ENCODE results near the gene TTC7B.

Gene TTC7B

GRCh38 chr14:90777830-90778485 lies 38.3 kb downstream of the TTC7B start:
- Histone ChIP-seq H3K36me3 (ENCODE audit: insufficient read depth, low read length) (no peaks in the 10 kb centered on the region), H4K20me1 (ENCODE audit: insufficient read depth, low read length) (no peaks in the 10 kb centered on the region), H3K27me3 (ENCODE audit: insufficient read depth, low read length) (no peaks in the 10 kb centered on the region), H2AFZ (ENCODE audit: low read length) (no peak overlapping the region), H3K79me2 (ENCODE audit: insufficient read depth, low read length) (no peaks in the 10 kb centered on the region), H3K4me1 (ENCODE audit: insufficient read depth, low read length, severe bottlenecking) (no peaks in the 10 kb centered on the region), H3K27ac (ENCODE audit: low read depth, low read length, poor library complexity, severe bottlenecking) (no peak overlapping the region), H3K9me2 (ENCODE audit: low read depth, low read length) (no peaks in the 10 kb centered on the region), H3K9me3 (ENCODE audit: low read length) (no peaks in the 10 kb centered on the region), H3K4me3 (ENCODE audit: low read depth, low read length, poor library complexity, severe bottlenecking) (no peak overlapping the region), H3F3A (ENCODE audit: insufficient read depth, low read length) (no peaks in the 10 kb centered on the region), H3K9ac (ENCODE audit: low read length) (no peak overlapping the region), H3K4me2 (ENCODE audit: low read length) (no peak overlapping the region)
- TF ChIP-seq CTCF (IDR thresholded peaks at IDR 0.05; ENCODE audit: low read length): no peak

- no peaks in the 10 kb centered on the region for H4K20me1 ChIP-seq (ENCODE audit: insufficient read depth, low read length)
- no peak overlapping the region for H3K4me3 ChIP-seq (ENCODE audit: low read depth, low read length, poor library complexity, severe bottlenecking)
- H3K4me1 ChIP-seq (ENCODE audit: insufficient read depth, low read length, severe bottlenecking): no peaks in the 10 kb centered on the region
- H3K27ac ChIP-seq (ENCODE audit: low read depth, low read length, poor library complexity, severe bottlenecking): no peak overlapping the region
- no peaks in the 10 kb centered on the region for H3F3A ChIP-seq (ENCODE audit: insufficient read depth, low read length)
- H3K9me2 ChIP-seq (ENCODE audit: low read depth, low read length): no peaks in the 10 kb centered on the region
- no peak overlapping the region for H2AFZ ChIP-seq (ENCODE audit: low read length)
- H3K79me2 ChIP-seq (ENCODE audit: insufficient read depth, low read length): no peaks in the 10 kb centered on the region
- TF ChIP-seq CTCF (IDR thresholded peaks at IDR 0.05; ENCODE audit: low read length): no peak
- no peak for TF ChIP-seq EZH2 (IDR thresholded peaks at IDR 0.05; ENCODE audit: borderline replicate concordance, low read length)
- H3K36me3 ChIP-seq (ENCODE audit: insufficient read depth, low read length): no peaks in the 10 kb centered on the region
- no peak overlapping the region for H3K9ac ChIP-seq (ENCODE audit: low read length)
- no peak overlapping the region for H3K4me2 ChIP-seq (ENCODE audit: low read length)
- no peaks in the 10 kb centered on the region for H3K9me3 ChIP-seq (ENCODE audit: low read length)
- no peaks in the 10 kb centered on the region for H3K27me3 ChIP-seq (ENCODE audit: insufficient read depth, low read length)
Observed at GRCh38 chr14:90777358-90777757, 38.9 kb downstream of the TTC7B start.

GRCh38 chr14:90775441-90775840 lies 40.8 kb downstream of the TTC7B start:
- no peak overlapping the region for H3K27ac ChIP-seq (ENCODE audit: low read depth, low read length, poor library complexity, severe bottlenecking)
- no peaks in the 10 kb centered on the region for H3K9me2 ChIP-seq (ENCODE audit: low read depth, low read length)
- no peaks in the 10 kb centered on the region for H3K79me2 ChIP-seq (ENCODE audit: insufficient read depth, low read length)
- H3K4me3 ChIP-seq (ENCODE audit: low read depth, low read length, poor library complexity, severe bottlenecking): no peak overlapping the region
- no peaks in the 10 kb centered on the region for H3K9me3 ChIP-seq (ENCODE audit: low read length)
- H2AFZ ChIP-seq (ENCODE audit: low read length): no peak overlapping the region
- no peak overlapping the region for H3K9ac ChIP-seq (ENCODE audit: low read length)
- H3F3A ChIP-seq (ENCODE audit: insufficient read depth, low read length): no peaks in the 10 kb centered on the region
- H3K4me2 ChIP-seq (ENCODE audit: low read length): no peak overlapping the region
- TF ChIP-seq CTCF (IDR thresholded peaks at IDR 0.05; ENCODE audit: low read length) (no peak), EZH2 (IDR thresholded peaks at IDR 0.05; ENCODE audit: borderline replicate concordance, low read length) (no peak)
- no peaks in the 10 kb centered on the region for H4K20me1 ChIP-seq (ENCODE audit: insufficient read depth, low read length)
- H3K4me1 ChIP-seq (ENCODE audit: insufficient read depth, low read length, severe bottlenecking): no peaks in the 10 kb centered on the region
- no peaks in the 10 kb centered on the region for H3K36me3 ChIP-seq (ENCODE audit: insufficient read depth, low read length)
- no peaks in the 10 kb centered on the region for H3K27me3 ChIP-seq (ENCODE audit: insufficient read depth, low read length)
